H1 (cell line): ENCODE data around the gene TCF4. TPM values are rescaled to one million over a fixed set of nuclear protein-coding genes. Genes with fewer than 3 reads are reported as not detected.

Source experiments
- CTCF ChIA-PET: fragments of 300-600 bp; sonication (Branson Sonifier 250); formaldehyde crosslinking; loops from one replicate; lab custom pipeline; 2021; ENCODE audit not compliant: partially characterized antibody; lab: Charles Lee
- POLR2A ChIA-PET: fragments of 300-600 bp; sonication (Branson Sonifier 250); formaldehyde crosslinking; loops from one replicate; lab custom pipeline; 2021; ENCODE audit warnings: inconsistent platforms; ENCODE audit not compliant: partially characterized antibody; lab: Charles Lee
- DNase-seq, 2 experiments: peaks; one replicate each; pipeline versions ENCODE4 v3.0.0 to v3.0.0-alpha.2; 2010 to 2022; ENCODE audit warnings: low spot score in 2 of 2, low read depth in 1 of 2, mixed read lengths in 1 of 2
- FAIRE-seq: peaks from 2 replicates; lab custom pipeline; 2011; peaks lifted over from hg19 to GRCh38; lab: Jason Lieb, UNC
- H2AFZ ChIP-seq: 2 replicates; pipeline ENCODE4 v1.8.1; 2012; ENCODE audit warnings: low read length, inconsistent platforms
- H2AK5ac ChIP-seq: 2 replicates; pipeline ENCODE4 v1.6.1; 2013; ENCODE audit warnings: low read depth, low read length
- H2BK120ac ChIP-seq: replicated peaks from 2 replicates; pipeline ENCODE3; 2013; ENCODE audit warnings: low read depth, low read length, inconsistent platforms
- H2BK12ac ChIP-seq: 2 replicates; pipeline ENCODE4 v1.6.1; 2013; ENCODE audit warnings: low read depth, low read length
- H2BK15ac ChIP-seq: 2 replicates; pipeline ENCODE4 v1.6.1; 2013; ENCODE audit warnings: low read length
- H2BK20ac ChIP-seq: 2 replicates; pipeline ENCODE4 v1.6.1; 2013; ENCODE audit warnings: low read length
- H2BK5ac ChIP-seq: 2 replicates; pipeline ENCODE4 v1.6.1; 2013; ENCODE audit warnings: low read depth, low read length
- H3K14ac ChIP-seq: 2 replicates; pipeline ENCODE4 v1.6.1; 2013; ENCODE audit warnings: inconsistent platforms; ENCODE audit not compliant: insufficient read length
- H3K18ac ChIP-seq: 2 replicates; pipeline ENCODE4 v1.6.1; 2013; ENCODE audit warnings: low read length; ENCODE audit errors: extremely low read depth
- H3K23ac ChIP-seq: 2 replicates; pipeline ENCODE4 v1.6.1; 2013; ENCODE audit warnings: inconsistent platforms; ENCODE audit not compliant: insufficient read length
- H3K23me2 ChIP-seq: 2 replicates; pipeline ENCODE4 v1.6.1; 2013; ENCODE audit warnings: low read depth, low read length
- H3K27ac ChIP-seq: 2 replicates; pipeline ENCODE4 v1.6.1; 2011; ENCODE audit warnings: low read depth, low read length, inconsistent platforms
- H3K27me3 ChIP-seq, 4 experiments: replicated peaks in 1 of 4; 1 replicate in 1 of 4; 2 replicates in 3 of 4; pipeline versions ENCODE4 v1.6.1 to v1.8.1; 2011 to 2013; ENCODE audit warnings: low read length in 3 of 4, mild to moderate bottlenecking in 3 of 4, inconsistent platforms in 2 of 4, mixed read lengths in 2 of 4, moderate library complexity in 1 of 4; ENCODE audit not compliant: control insufficient read depth in 3 of 4, insufficient read depth in 3 of 4; ENCODE audit errors: extremely low read depth in 1 of 4
- H3K36me3 ChIP-seq, 4 experiments: 2 replicates each; pipeline versions ENCODE4 v1.6.1 to v1.8.1; 2011 to 2013; ENCODE audit warnings: mild to moderate bottlenecking in 4 of 4, low read length in 3 of 4, moderate library complexity in 2 of 4, control low read depth in 1 of 4, inconsistent platforms in 1 of 4; ENCODE audit not compliant: insufficient read depth in 4 of 4, control insufficient read depth in 2 of 4
- H3K4ac ChIP-seq: replicated peaks from 2 replicates; pipeline ENCODE3; 2013; ENCODE audit warnings: low read length, low read depth, mixed read lengths, inconsistent platforms; ENCODE audit not compliant: insufficient read length
- H3K4me1 ChIP-seq, 4 experiments: replicated peaks in 1 of 4; 1 replicate in 1 of 4; 2 replicates in 3 of 4; pipeline versions ENCODE4 v1.6.1 to v1.8.1; 2011 to 2013; ENCODE audit warnings: low read length in 3 of 4, inconsistent platforms in 2 of 4, mixed read lengths in 1 of 4; ENCODE audit not compliant: insufficient read depth in 4 of 4, control insufficient read depth in 3 of 4
- H3K4me2 ChIP-seq, 2 experiments: 2 replicates each; pipeline versions ENCODE4 v1.6.1 to v1.8.1; 2011 to 2013; ENCODE audit warnings: low read depth in 2 of 2, low read length in 2 of 2, control low read depth in 1 of 2, inconsistent platforms in 1 of 2, mild to moderate bottlenecking in 1 of 2; ENCODE audit not compliant: insufficient read depth in 1 of 2
- H3K4me3 ChIP-seq, 4 experiments: fragments of 200-600, 300-600 bp in 1 of 4; sonication (generic), shearing (Covaris generic), sonication (Bioruptor Twin) in 1 of 4; 2 replicates each; pipeline versions ENCODE4 v1.5.1 to v1.8.1; 2011 to 2016; ENCODE audit warnings: low read length in 4 of 4, low read depth in 3 of 4, control low read depth in 2 of 4, inconsistent platforms in 2 of 4, mild to moderate bottlenecking in 2 of 4, mixed read lengths in 1 of 4, moderate library complexity in 1 of 4; ENCODE audit not compliant: insufficient read depth in 2 of 4; ENCODE audit errors: extremely low read depth in 1 of 4
- H3K56ac ChIP-seq: replicated peaks from 2 replicates; pipeline ENCODE3; 2013; ENCODE audit warnings: low read depth, mild to moderate bottlenecking, mixed read lengths, low read length, inconsistent platforms; ENCODE audit not compliant: insufficient read length
- H3K79me1 ChIP-seq: 2 replicates; pipeline ENCODE4 v1.6.1; 2013; ENCODE audit warnings: low read depth, low read length, control low read depth
- H3K79me2 ChIP-seq, 2 experiments: 2 replicates each; pipeline versions ENCODE4 v1.6.1 to v1.8.1; 2012 to 2013; ENCODE audit warnings: low read length in 2 of 2, mild to moderate bottlenecking in 2 of 2, inconsistent platforms in 1 of 2; ENCODE audit not compliant: insufficient read depth in 2 of 2, control insufficient read depth in 1 of 2
- H3K9ac ChIP-seq, 4 experiments: replicated peaks in 1 of 4; 1 replicate in 1 of 4; 2 replicates in 3 of 4; pipeline versions ENCODE4 v1.6.1 to v1.8.1; 2011 to 2013; ENCODE audit warnings: low read depth in 3 of 4, low read length in 3 of 4, control low read depth in 2 of 4, mild to moderate bottlenecking in 2 of 4, moderate library complexity in 2 of 4, inconsistent platforms in 1 of 4; ENCODE audit errors: extremely low read depth in 1 of 4
- H3K9me3 ChIP-seq, 2 experiments: 2 replicates each; pipeline versions ENCODE4 v1.6.1 to v1.8.1; 2012 to 2013; ENCODE audit warnings: mild to moderate bottlenecking in 2 of 2, moderate library complexity in 2 of 2, control low read depth in 1 of 2, inconsistent platforms in 1 of 2, low read depth in 1 of 2, low read length in 1 of 2, mixed read lengths in 1 of 2; ENCODE audit not compliant: insufficient read depth in 2 of 2
- H4K20me1 ChIP-seq, 2 experiments: replicated peaks in 1 of 2; 2 replicates each; pipeline versions ENCODE3 to v1.8.1; 2011 to 2013; ENCODE audit warnings: inconsistent platforms in 2 of 2, low read length in 2 of 2, mild to moderate bottlenecking in 1 of 2; ENCODE audit not compliant: insufficient read depth in 2 of 2, control insufficient read depth in 1 of 2
- H4K5ac ChIP-seq: 2 replicates; pipeline ENCODE4 v1.6.1; 2013; ENCODE audit warnings: low read length, low read depth, mixed read lengths, inconsistent platforms; ENCODE audit not compliant: insufficient read length
- H4K8ac ChIP-seq: 2 replicates; pipeline ENCODE4 v1.8.0; 2013; ENCODE audit warnings: mild to moderate bottlenecking, moderate library complexity, low read length, inconsistent platforms; ENCODE audit not compliant: insufficient read depth; ENCODE audit errors: extremely low read depth
- H4K91ac ChIP-seq: replicated peaks from 2 replicates; pipeline ENCODE3; 2013; ENCODE audit warnings: low read length, mixed read lengths, inconsistent platforms; ENCODE audit not compliant: insufficient read length
- ASH2L ChIP-seq: fragments of 200-600, 300-600 bp; sonication (generic); IDR thresholded peaks from one replicate; pipeline ENCODE4 v1.7.1; 2017; ENCODE audit warnings: low read length
- BRCA1 ChIP-seq: IDR thresholded peaks from 2 replicates; pipeline ENCODE4 v1.6.1; 2012; ENCODE audit warnings: low read depth, low read length, improper control_type of control experiment
- CBX5 ChIP-seq: fragments of 300-800, 300-1000 bp; sonication (generic); IDR thresholded peaks from 2 replicates; pipeline ENCODE4 v1.7.1; 2016; ENCODE audit warnings: antibody characterized with exemption, low read length, low read depth
- CEBPB ChIP-seq: IDR thresholded peaks from 2 replicates; pipeline ENCODE4 v1.6.1; 2012; ENCODE audit warnings: low read depth, low read length
- CHD1 ChIP-seq: IDR thresholded peaks from 2 replicates; pipeline ENCODE4 v1.6.1; 2012; ENCODE audit warnings: low read depth, low read length, improper control_type of control experiment
- CREB1 ChIP-seq: IDR thresholded peaks from 2 replicates; pipeline ENCODE4 v1.6.1; 2012; ENCODE audit warnings: inconsistent platforms
- FOSL1 ChIP-seq: IDR thresholded peaks from 2 replicates; pipeline ENCODE4 v1.6.1; 2011; ENCODE audit warnings: mild to moderate bottlenecking, low read depth, low read length, moderate library complexity; ENCODE audit not compliant: insufficient read depth
- GTF2F1 ChIP-seq: IDR thresholded peaks from 2 replicates; pipeline ENCODE4 v1.6.1; 2012; ENCODE audit warnings: low read depth, low read length, improper control_type of control experiment, borderline replicate concordance
- JUN ChIP-seq: IDR thresholded peaks from 2 replicates; pipeline ENCODE4 v1.6.1; 2011; ENCODE audit warnings: low read depth, mild to moderate bottlenecking, improper control_type of control experiment, low read length
- JUND ChIP-seq: IDR thresholded peaks from 2 replicates; pipeline ENCODE4 v1.6.1; 2011; ENCODE audit warnings: mild to moderate bottlenecking, improper control_type of control experiment, low read length
- RFX5 ChIP-seq: IDR thresholded peaks from 2 replicates; pipeline ENCODE4 v1.6.1; 2011; ENCODE audit warnings: low read depth, low read length, improper control_type of control experiment, borderline replicate concordance
- SIN3A ChIP-seq, 2 experiments: IDR thresholded peaks in 1 of 2; conservative IDR thresholded peaks in 1 of 2; 2 replicates each; pipeline ENCODE4 v1.6.1; 2011 to 2012; ENCODE audit warnings: low read length in 2 of 2, improper control_type of control experiment in 1 of 2, low read depth in 1 of 2, mild to moderate bottlenecking in 1 of 2
- SP2 ChIP-seq: IDR thresholded peaks from 2 replicates; pipeline ENCODE4 v1.6.1; 2012; ENCODE audit warnings: mild to moderate bottlenecking, low read length, inconsistent platforms
- WGBS, 2 experiments: shearing (Covaris generic) in 1 of 2; methylation state at CpG; one replicate each; pipeline versions ENCODE4 v1.1.6 to v1.1.7; 2013 to 2015; ENCODE audit warnings: low lambda C conversion rate in 2 of 2, mixed read lengths in 2 of 2, inconsistent platforms in 1 of 2, low coverage in 1 of 2, missing lambda C conversion rate in 1 of 2; ENCODE audit not compliant: insufficient replicate concordance in 2 of 2, insufficient coverage in 1 of 2, insufficient read length in 1 of 2; ENCODE audit errors: extremely low coverage in 1 of 2, missing lambda C conversion rate in 1 of 2; 5-methylcytosine and 5-hydroxymethylcytosine counted together
- polyA plus RNA-seq, 7 experiments: library from polyadenylated mRNA; depleted of rRNA in 3 of 7; stranded (reverse) in 5 of 7; unstranded in 2 of 7; fragments of >200 nt in 5 of 7; fragments of 200-250 nt in 2 of 7; gene quantifications; 1 replicate in 5 of 7; 2 replicates in 1 of 7; 4 replicates in 1 of 7; pipeline versions ENCODE4 v1.2.1 to v1.2.3, GENCODE V29; 2011 to 2013; ENCODE audit warnings: missing spikeins in 2 of 7, mixed read lengths in 2 of 7
- total RNA-seq: library from RNA; stranded (reverse); fragmentation: NEBNext Ultra II Directional; extraction: Animal tissue kit (Norgen Biotek cat#: 25700); gene quantifications from 2 replicates; pipeline ENCODE4 v1.2.1, GENCODE V29; 2021

The TCF4 gene
- total and polyA plus RNA-seq, 2 of the 8 experiments (the other 6 are each of a cell fraction or from before 2014, with no cell fraction given): 59.3 to 118 TPM

DNA sequence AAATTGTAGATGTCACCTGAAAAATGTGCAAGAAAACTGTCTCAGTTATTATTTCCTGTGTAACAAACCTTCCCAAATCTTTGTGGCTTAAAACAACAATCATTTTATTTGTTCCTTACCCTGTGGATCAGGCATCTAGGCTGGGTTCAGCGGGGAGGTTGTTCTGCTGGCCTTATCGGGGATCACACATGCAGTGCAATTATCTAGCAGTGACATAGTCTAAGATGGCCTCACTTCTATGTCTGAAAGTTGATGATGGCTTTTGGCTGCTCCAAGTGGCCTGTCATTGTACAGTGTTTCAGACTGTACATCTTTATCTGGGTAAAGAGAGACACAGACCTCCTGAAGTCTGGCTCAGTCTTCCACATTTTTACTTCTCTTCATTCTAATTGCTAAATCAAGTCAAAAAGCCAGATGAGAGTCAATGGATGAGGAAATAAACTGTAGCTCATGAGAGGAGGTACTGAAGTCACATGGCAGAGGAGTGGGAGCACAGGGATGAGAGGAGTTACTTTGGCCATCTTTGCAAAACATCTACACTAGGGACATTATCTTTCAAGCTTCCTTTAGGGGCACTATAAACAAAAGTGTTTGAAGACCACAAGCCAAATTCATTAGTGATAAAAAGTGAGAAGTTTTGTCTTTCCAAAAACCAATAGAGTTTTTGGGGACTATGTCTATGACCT, 385.6 kb downstream of the TCF4 start:
- Histone ChIP-seq H2BK20ac (no peak overlapping the region), H2AFZ (no peak overlapping the region), H3K27ac (no peak overlapping the region), H3K56ac (no peak overlapping the region), H4K20me1 (no peaks in the 10 kb centered on the region), H3K14ac (no peak overlapping the region), H3K4me3 (no peak overlapping the region), H4K8ac (no peak overlapping the region), H3K27me3 (peaks cover 0 to 1% (median 0%) of the 10 kb centered on the region in 4 experiments; a peak in 1 of 7 replicates), H2BK5ac (no peak overlapping the region), H3K23me2 (no peaks in the 10 kb centered on the region), H3K79me2 (no peaks in the 10 kb centered on the region), H3K4me2 (no peak overlapping the region), H4K91ac (no peak overlapping the region), H3K23ac (no peak overlapping the region), H2BK15ac (no peak overlapping the region), H4K5ac (no peak overlapping the region), H3K79me1 (no peaks in the 10 kb centered on the region), H3K4ac (no peak overlapping the region), H3K9ac (no peak overlapping the region), H2AK5ac (no peak overlapping the region), H3K9me3 (no peaks in the 10 kb centered on the region; a peak in 1 of 4 replicates), H3K18ac (no peak overlapping the region), H2BK120ac (no peak overlapping the region), H3K4me1 (no peaks in the 10 kb centered on the region), H3K36me3 (no peaks in the 10 kb centered on the region), H2BK12ac (no peak overlapping the region)
- ChIA-PET CTCF (interaction anchor here (2.2 kb wide), 1 partner anchor 12 kb away, joined by 8 read pairs; no protein-coding TSS in a partner anchor), POLR2A (no interaction called here)
- 92% methylated on average over 2 of the region's 2 CpGs; no CpG with 5 or more reads in 1 of the 2 experiments for WGBS, 2 experiments
- TF ChIP-seq CREB1: no peak
- TF ChIP-seq CEBPB: no peak
- TF ChIP-seq SIN3A (conservative IDR thresholded peaks at IDR 0.05 in 1 of 2, IDR thresholded peaks at IDR 0.05 in 1 of 2; ENCODE audit: low read depth in 1 of 2, low read length in 2 of 2): no peak
- no peak for TF ChIP-seq GTF2F1
- TF ChIP-seq BRCA1: no peak
- TF ChIP-seq RFX5: no peak
- TF ChIP-seq FOSL1: no peak
- TF ChIP-seq JUND: no peak
- no peak for TF ChIP-seq CBX5
- TF ChIP-seq ASH2L: no peak
- no peak for TF ChIP-seq JUN
- TF ChIP-seq CHD1: no peak
- no peak for TF ChIP-seq SP2
- FAIRE-seq: no peak
- no peak for DNase-seq
